Keratinocyte (primary cell): Measurements from ENCODE around the gene ATG4B.

Experiments
- EZH2 ChIP-seq: IDR thresholded peaks from one replicate; pipeline ENCODE4 v1.6.1; 2012; ENCODE audit warnings: inconsistent platforms, mild to moderate bottlenecking, low read length, moderate library complexity
- TF ChIP-seq, protein P1 (sequence below), 3 experiments: IDR thresholded peaks in 1 of 3; conservative IDR thresholded peaks in 1 of 3; optimal IDR thresholded peaks in 1 of 3; 2 replicates in 2 of 3; 3 replicates in 1 of 3; pipeline versions ENCODE3 to v1.5.1; 2011; ENCODE audit warnings: low read length in 3 of 3, mild to moderate bottlenecking in 3 of 3, moderate library complexity in 2 of 3, control low read depth in 1 of 3, inconsistent platforms in 1 of 3; ENCODE audit not compliant: insufficient read depth in 2 of 3; ENCODE audit errors: extremely low read depth in 1 of 3

DNA sequence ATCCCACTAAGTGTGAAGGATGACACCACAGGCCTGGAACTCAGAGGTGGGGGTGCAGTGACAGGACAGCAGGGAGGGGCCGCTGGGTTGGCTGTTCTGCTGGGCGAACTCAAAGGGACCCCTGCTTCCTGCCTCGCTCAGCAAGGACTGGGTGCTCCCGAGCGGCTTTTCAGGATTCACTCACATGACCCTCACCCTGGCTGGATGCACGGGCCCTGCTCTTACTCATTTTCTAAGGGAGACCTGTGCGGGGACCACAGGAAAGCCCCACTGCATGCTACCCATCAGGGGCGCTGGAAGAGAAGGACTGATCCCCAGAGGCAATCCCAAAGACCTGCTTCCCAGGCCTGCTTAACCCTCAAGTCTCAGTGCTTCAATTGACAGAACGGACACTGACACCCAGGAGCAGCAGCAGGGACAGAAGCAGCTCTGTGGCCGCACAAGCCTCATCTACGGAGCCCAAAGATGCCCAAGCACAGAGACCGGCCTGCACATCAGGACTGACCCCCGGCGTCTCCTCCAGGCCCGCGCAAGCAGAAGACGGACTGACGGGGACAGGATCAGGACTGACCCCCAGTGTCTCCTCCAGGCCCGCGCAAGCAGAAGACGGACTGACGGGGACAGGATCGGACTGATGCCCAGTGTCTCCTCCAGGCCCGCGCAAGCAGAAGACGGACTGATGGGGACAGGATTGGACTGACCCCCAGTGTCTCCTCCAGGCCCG lies 30.2 kb upstream of the ATG4B start:
- TF ChIP-seq, protein P1, sequence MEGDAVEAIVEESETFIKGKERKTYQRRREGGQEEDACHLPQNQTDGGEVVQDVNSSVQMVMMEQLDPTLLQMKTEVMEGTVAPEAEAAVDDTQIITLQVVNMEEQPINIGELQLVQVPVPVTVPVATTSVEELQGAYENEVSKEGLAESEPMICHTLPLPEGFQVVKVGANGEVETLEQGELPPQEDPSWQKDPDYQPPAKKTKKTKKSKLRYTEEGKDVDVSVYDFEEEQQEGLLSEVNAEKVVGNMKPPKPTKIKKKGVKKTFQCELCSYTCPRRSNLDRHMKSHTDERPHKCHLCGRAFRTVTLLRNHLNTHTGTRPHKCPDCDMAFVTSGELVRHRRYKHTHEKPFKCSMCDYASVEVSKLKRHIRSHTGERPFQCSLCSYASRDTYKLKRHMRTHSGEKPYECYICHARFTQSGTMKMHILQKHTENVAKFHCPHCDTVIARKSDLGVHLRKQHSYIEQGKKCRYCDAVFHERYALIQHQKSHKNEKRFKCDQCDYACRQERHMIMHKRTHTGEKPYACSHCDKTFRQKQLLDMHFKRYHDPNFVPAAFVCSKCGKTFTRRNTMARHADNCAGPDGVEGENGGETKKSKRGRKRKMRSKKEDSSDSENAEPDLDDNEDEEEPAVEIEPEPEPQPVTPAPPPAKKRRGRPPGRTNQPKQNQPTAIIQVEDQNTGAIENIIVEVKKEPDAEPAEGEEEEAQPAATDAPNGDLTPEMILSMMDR (optimal IDR thresholded peaks at IDR 0.05 in 1 of 3, IDR thresholded peaks at IDR 0.05 in 1 of 3, conservative IDR thresholded peaks at IDR 0.05 in 1 of 3; ENCODE audit: extremely low read depth in 1 of 3, insufficient read depth in 2 of 3, low read length in 3 of 3), result no peak
- no peak for TF ChIP-seq EZH2
